Transverse colon (tissue), 4 donors: ENCODE measurements around the gene FILIP1L. TPM values are rescaled to one million over a fixed set of nuclear protein-coding genes. Genes with fewer than 3 reads are reported as not detected.

Experiments used
- DNase-seq: peaks from one replicate; pipeline ENCODE4 v3.0.0-alpha.2; 2019
- H3K27ac ChIP-seq, 4 donors: fragments of 200-600 bp; sonication (generic); 2 replicates each; pipeline ENCODE4 v1.5.1; 2016 to 2018; ENCODE audit warnings: inconsistent platforms in 4 of 4
- H3K27me3 ChIP-seq: fragments of 200-600 bp; sonication (generic); 2 replicates; pipeline ENCODE4 v1.5.1; 2017; ENCODE audit warnings: inconsistent platforms
- H3K36me3 ChIP-seq, 4 donors: fragments of 200-600 bp; sonication (generic); 2 replicates each; pipeline ENCODE4 v1.5.1; 2017 to 2019; ENCODE audit warnings: inconsistent platforms in 4 of 4
- H3K4me1 ChIP-seq, 4 donors: fragments of 200-600 bp; sonication (generic); 2 replicates each; pipeline ENCODE4 v1.5.1; 2017 to 2020; ENCODE audit warnings: inconsistent platforms in 4 of 4
- H3K4me3 ChIP-seq, 4 donors: fragments of 200-600 bp; sonication (generic); 1 replicate in 1 of 4; 2 replicates in 3 of 4; pipeline versions ENCODE4 v1.5.1 to v1.6.1; 2017 to 2019; ENCODE audit warnings: inconsistent platforms in 4 of 4
- H3K9me3 ChIP-seq, 2 donors: fragments of 200-600 bp; sonication (generic); 2 replicates each; pipeline ENCODE4 v1.5.1; 2017 to 2019; ENCODE audit warnings: inconsistent platforms in 2 of 2
- EP300 ChIP-seq: sonication (generic); formaldehyde crosslinking; IDR thresholded peaks from one replicate; pipeline ENCODE4 v1.6.1; 2017; ENCODE audit warnings: antibody characterized with exemption, low read depth
- POLR2A ChIP-seq: fragments of 450-650 bp; IDR thresholded peaks from one replicate; pipeline ENCODE4 v1.6.1; 2016; ENCODE audit warnings: antibody characterized with exemption, mild to moderate bottlenecking, moderate library complexity
- POLR2AphosphoS5 ChIP-seq, 3 donors: sonication (generic); formaldehyde crosslinking; IDR thresholded peaks; one replicate each; pipeline ENCODE4 v1.6.1; 2016; ENCODE audit warnings: antibody characterized with exemption in 3 of 3
- WGBS, 2 donors: methylation state at CpG; one replicate each; pipeline ENCODE4 v1.1.5; 2018; ENCODE audit warnings: low coverage in 1 of 2; 5-methylcytosine and 5-hydroxymethylcytosine counted together
- in situ Hi-C, 4 donors: fragments of 200-750 bp; cut with MboI; loops; one replicate each; pipeline versions ENCODE4 v1.15.0 to v1.15.1; 2017; ENCODE audit warnings: low sequenced_read_pairs in 3 of 4, low pct_ligation_motif_present in 1 of 4, low pct_unique_long_range_greater_than_20kb in 1 of 4
- intact Hi-C: fragments of 100-400 bp; cut with DNase I; formaldehyde crosslinking; loops from one replicate; pipeline ENCODE4 v1.15.1; 2023; ENCODE audit warnings: low total_unique reads
- total RNA-seq, 4 donors: library from RNA; depleted of rRNA; stranded (reverse); fragments of >200 nt; gene quantifications; one replicate each; pipeline ENCODE4 v1.1.0, GENCODE V29; 2016
- TF ChIP-seq, protein P1 (sequence below), 5 experiments: fragments of 200-600 bp in 3 of 5; fragments of 450-650 bp in 2 of 5; sonication (generic) in 3 of 5; IDR thresholded peaks; 1 replicate in 2 of 5; 2 replicates in 3 of 5; pipeline ENCODE4 v1.5.1; 2016 to 2017; ENCODE audit warnings: antibody characterized with exemption in 5 of 5, inconsistent platforms in 3 of 5, mild to moderate bottlenecking in 2 of 5, moderate library complexity in 1 of 5

FILIP1L gene
- total RNA-seq, 4 donors from 2014 or later = 12.3 to 38.2 (median 26.9) TPM

DNA sequence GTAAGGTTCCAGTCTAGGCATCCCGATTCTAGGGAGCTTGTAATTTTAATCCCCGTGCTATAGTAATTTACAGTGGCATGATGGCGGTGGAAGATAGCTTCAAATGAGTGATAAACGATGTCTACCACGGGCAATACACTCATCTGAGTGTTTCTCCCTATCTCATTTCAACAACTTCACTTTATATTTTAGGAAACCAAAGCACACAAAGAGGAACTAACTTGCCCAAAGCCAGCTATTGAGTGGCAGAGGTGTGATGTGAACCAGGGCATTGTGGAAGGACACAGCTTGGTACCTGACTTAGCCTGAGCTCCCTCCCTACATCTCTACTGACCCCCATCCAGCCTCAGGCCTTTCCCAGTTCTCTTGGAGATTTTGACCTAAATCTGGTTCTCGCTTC lies 16.9 kb upstream of the FILIP1L start:
- TF ChIP-seq, protein P1, sequence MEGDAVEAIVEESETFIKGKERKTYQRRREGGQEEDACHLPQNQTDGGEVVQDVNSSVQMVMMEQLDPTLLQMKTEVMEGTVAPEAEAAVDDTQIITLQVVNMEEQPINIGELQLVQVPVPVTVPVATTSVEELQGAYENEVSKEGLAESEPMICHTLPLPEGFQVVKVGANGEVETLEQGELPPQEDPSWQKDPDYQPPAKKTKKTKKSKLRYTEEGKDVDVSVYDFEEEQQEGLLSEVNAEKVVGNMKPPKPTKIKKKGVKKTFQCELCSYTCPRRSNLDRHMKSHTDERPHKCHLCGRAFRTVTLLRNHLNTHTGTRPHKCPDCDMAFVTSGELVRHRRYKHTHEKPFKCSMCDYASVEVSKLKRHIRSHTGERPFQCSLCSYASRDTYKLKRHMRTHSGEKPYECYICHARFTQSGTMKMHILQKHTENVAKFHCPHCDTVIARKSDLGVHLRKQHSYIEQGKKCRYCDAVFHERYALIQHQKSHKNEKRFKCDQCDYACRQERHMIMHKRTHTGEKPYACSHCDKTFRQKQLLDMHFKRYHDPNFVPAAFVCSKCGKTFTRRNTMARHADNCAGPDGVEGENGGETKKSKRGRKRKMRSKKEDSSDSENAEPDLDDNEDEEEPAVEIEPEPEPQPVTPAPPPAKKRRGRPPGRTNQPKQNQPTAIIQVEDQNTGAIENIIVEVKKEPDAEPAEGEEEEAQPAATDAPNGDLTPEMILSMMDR (IDR thresholded peaks at IDR 0.05) = no peak
- TF ChIP-seq POLR2AphosphoS5 (IDR thresholded peaks at IDR 0.05) = no peak
- no peak for TF ChIP-seq POLR2A
- no peak for TF ChIP-seq EP300

DNA sequence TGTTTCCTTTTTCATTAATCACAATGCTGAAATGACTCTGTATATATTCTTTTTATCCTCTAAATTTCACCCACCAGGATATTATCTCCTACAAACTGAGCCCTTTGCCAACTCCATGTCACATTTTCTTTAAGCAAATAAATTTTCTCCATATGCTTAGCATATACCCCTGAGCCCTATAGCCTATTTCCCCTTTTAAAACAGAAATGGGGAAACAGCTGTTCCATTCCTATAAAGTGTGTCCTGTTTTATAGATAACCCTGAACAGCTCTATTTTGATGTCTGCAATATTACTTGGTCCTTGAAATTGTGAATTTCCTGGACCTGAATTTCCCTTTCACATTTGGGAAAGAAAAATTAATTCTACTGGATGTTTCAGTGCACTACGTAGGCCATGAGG lies 15.6 kb upstream of the FILIP1L start:
- no peak for TF ChIP-seq EP300
- no peak for TF ChIP-seq POLR2A
- TF ChIP-seq POLR2AphosphoS5 (IDR thresholded peaks at IDR 0.05) = no peak
- TF ChIP-seq, protein P1 (IDR thresholded peaks at IDR 0.05) = no peak
- in situ Hi-C loops = no loop called here
- WGBS, 2 donors = 86 to 94% methylated on average over 1 of the region's 1 CpG

More for the DNA sequence above, 16.9 kb upstream of the FILIP1L start:
- intact Hi-C loops (no loop called here), in situ Hi-C loops (no loop called here)
- Histone ChIP-seq H3K36me3 (no peaks in the 10 kb centered on the region), H3K4me1 (peaks cover 0 to 4% (median under 1%) of the 10 kb centered on the region in 4 donors), H3K9me3 (no peaks in the 10 kb centered on the region), H3K27me3 (no peaks in the 10 kb centered on the region), H3K27ac (no peak overlapping the region), H3K4me3 (no peak overlapping the region)
- 70 to 88% methylated on average over 2 to 6 of the region's 6 CpGs for WGBS, 2 donors
- DNase-seq = no peak

DNA sequence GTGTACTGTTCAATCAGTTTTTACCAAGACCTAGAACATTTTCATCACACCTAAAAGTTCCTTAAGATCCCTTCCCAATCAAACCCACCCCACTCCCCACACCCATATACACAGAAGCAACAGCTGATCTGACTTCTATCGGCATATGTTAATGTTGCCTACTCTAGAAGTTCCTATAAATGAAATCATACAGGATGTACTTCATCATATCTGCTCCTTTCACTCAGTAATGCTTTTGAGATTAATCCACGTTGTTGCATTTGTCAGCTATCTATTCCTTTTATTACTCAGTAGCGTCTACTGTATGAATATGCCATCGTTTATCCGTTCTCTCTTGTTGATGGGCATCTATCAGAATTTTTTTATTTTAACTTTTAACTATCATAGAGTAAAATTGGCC lies 14.3 kb upstream of the FILIP1L start:
- no peak overlapping the region for H3K4me3 ChIP-seq
- H3K4me1 ChIP-seq = peaks cover 0 to 10% (median 2%) of the 10 kb centered on the region in 4 donors
- in situ Hi-C loops = no loop called here
- TF ChIP-seq EP300 = no peak
- TF ChIP-seq POLR2A = no peak
- TF ChIP-seq POLR2AphosphoS5 (IDR thresholded peaks at IDR 0.05) = no peak
- TF ChIP-seq, protein P1 (IDR thresholded peaks at IDR 0.05) = no peak
- WGBS, 2 donors = 87 to 91% methylated on average over 5 of the region's 5 CpGs
- H3K36me3 ChIP-seq = no peaks in the 10 kb centered on the region
- DNase-seq = no peak
- no peak overlapping the region for H3K27ac ChIP-seq
- intact Hi-C loops = no loop called here
- H3K27me3 ChIP-seq = no peaks in the 10 kb centered on the region
- H3K9me3 ChIP-seq = no peaks in the 10 kb centered on the region

More for the DNA sequence above, 15.6 kb upstream of the FILIP1L start:
- Histone ChIP-seq H3K9me3 (no peaks in the 10 kb centered on the region), H3K36me3 (no peaks in the 10 kb centered on the region), H3K27me3 (no peaks in the 10 kb centered on the region), H3K4me1 (peaks cover 0 to 6% (median 2%) of the 10 kb centered on the region in 4 donors), H3K4me3 (no peak overlapping the region), H3K27ac (no peak overlapping the region)
- intact Hi-C loops = no loop called here
- no peak for DNase-seq

DNA sequence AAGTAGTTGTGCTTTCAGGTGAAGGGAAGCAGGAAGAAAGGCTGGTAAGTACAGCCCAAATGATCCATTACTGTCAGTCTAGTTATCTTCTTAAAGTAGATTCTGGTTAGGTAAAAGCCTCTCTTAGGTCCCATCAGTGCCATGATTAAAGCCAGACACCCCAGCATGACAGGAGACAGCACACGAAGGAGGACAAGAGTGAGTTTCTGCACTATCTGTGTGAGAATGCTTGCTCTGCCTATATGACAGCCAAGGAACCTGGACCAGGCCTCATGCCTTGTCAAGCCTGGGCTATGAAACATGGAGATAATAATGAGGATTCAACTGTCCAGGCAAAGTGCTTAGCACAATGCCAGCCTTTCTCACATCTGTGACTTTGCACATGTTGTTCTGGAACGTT lies 13.5 kb upstream of the FILIP1L start:
- in situ Hi-C loops (no loop called here), intact Hi-C loops (no loop called here)
- TF ChIP-seq POLR2A (no peak), POLR2AphosphoS5 (IDR thresholded peaks at IDR 0.05) (no peak)
- H3K27me3 ChIP-seq = no peaks in the 10 kb centered on the region
- no peaks in the 10 kb centered on the region for H3K9me3 ChIP-seq
- H3K27ac ChIP-seq = no peak overlapping the region
- peaks cover 0 to 10% (median 2%) of the 10 kb centered on the region in 4 donors for H3K4me1 ChIP-seq
- H3K4me3 ChIP-seq = no peak overlapping the region
- 69 to 100% methylated on average over 1 to 2 of the region's 2 CpGs for WGBS, 2 donors
- no peak for DNase-seq
- no peaks in the 10 kb centered on the region for H3K36me3 ChIP-seq
